B cell (primary cell): ENCODE results near the gene TRMT112. TPM values are rescaled to one million over a fixed set of nuclear protein-coding genes. Genes with fewer than 3 reads are reported as not detected.

Experiments
- ATAC-seq: fragments of 200-7000 bp; cut with Tn5 transposase; one replicate; pipeline ENCODE4 v1.10.0; 2021; ENCODE audit warnings: low read depth, mild to moderate bottlenecking, moderate number of reproducible peaks, moderate library complexity
- CTCF ChIA-PET: fragments of 350-600 bp; sonication (Branson Sonifier 250); formaldehyde crosslinking; loops from one replicate; lab custom pipeline; 2021; ENCODE audit warnings: antibody characterized with exemption, inconsistent platforms; lab: Charles Lee
- POLR2A ChIA-PET: fragments of 350-600 bp; sonication (Branson Sonifier 250); formaldehyde crosslinking; loops from one replicate; lab custom pipeline; 2021; ENCODE audit warnings: antibody characterized with exemption; lab: Charles Lee
- DNase-seq: peaks from one replicate; pipeline ENCODE4 v3.0.0; 2013
- H2AFZ ChIP-seq: 2 replicates; pipeline ENCODE4 v1.6.1; 2012; ENCODE audit warnings: mild to moderate bottlenecking, low read depth, low read length; ENCODE audit not compliant: insufficient read depth, poor library complexity, severe bottlenecking
- H3K27ac ChIP-seq, 2 donors: 1 replicate in 1 of 2; 2 replicates in 1 of 2; pipeline ENCODE4 v1.5.1; 2012 to 2013; ENCODE audit warnings: low read length in 2 of 2, mild to moderate bottlenecking in 2 of 2, moderate library complexity in 1 of 2
- H3K27me3 ChIP-seq, 4 experiments: fragments of 200-600 bp in 1 of 4; sonication (generic) in 1 of 4; replicated peaks in 1 of 4; 1 replicate in 2 of 4; 2 replicates in 2 of 4; pipeline versions ENCODE4 v1.6.1 to v1.7.0; 2013 to 2016; ENCODE audit warnings: low read length in 3 of 4, mild to moderate bottlenecking in 2 of 4, mixed read lengths in 1 of 4, moderate library complexity in 1 of 4; ENCODE audit not compliant: insufficient read depth in 4 of 4, control insufficient read depth in 3 of 4; ENCODE audit errors: control extremely low read depth in 1 of 4
- H3K36me3 ChIP-seq, 2 experiments: replicated peaks in 1 of 2; 1 replicate in 1 of 2; 2 replicates in 1 of 2; pipeline versions ENCODE4 v1.6.1 to v1.7.1; 2013; ENCODE audit warnings: low read length in 1 of 2; ENCODE audit not compliant: insufficient read depth in 2 of 2, control insufficient read depth in 1 of 2; ENCODE audit errors: control extremely low read depth in 1 of 2, extremely low read depth in 1 of 2
- H3K4me1 ChIP-seq, 2 donors: fragments of 200-600 bp in 1 of 2; sonication (generic) in 1 of 2; 1 replicate in 1 of 2; 2 replicates in 1 of 2; pipeline versions ENCODE4 v1.5.1 to v1.6.1; 2013 to 2017; ENCODE audit warnings: low read length in 2 of 2; ENCODE audit not compliant: control insufficient read depth in 2 of 2, insufficient read depth in 2 of 2
- H3K4me2 ChIP-seq: replicated peaks from 2 replicates; pipeline ENCODE3; 2012; ENCODE audit warnings: mild to moderate bottlenecking, low read depth, low read length; ENCODE audit not compliant: poor library complexity, severe bottlenecking
- H3K4me3 ChIP-seq, 5 experiments: fragments of 200-600 bp in 1 of 5; sonication (generic) in 1 of 5; 1 replicate in 3 of 5; 2 replicates in 2 of 5; pipeline versions ENCODE4 v1.5.1 to v1.7.0; 2011 to 2016; ENCODE audit warnings: low read length in 4 of 5, mild to moderate bottlenecking in 4 of 5, low read depth in 2 of 5, control low read depth in 1 of 5, moderate library complexity in 1 of 5; ENCODE audit not compliant: insufficient read depth in 1 of 5; ENCODE audit errors: control extremely low read depth in 1 of 5, extremely low read depth in 1 of 5
- H3K79me2 ChIP-seq: fragments of 200-600 bp; sonication (generic); one replicate; pipeline ENCODE4 v1.6.0; 2016; ENCODE audit warnings: low read length; ENCODE audit not compliant: control insufficient read depth, insufficient read depth
- H3K9ac ChIP-seq: fragments of 200-600 bp; sonication (generic); 2 replicates; pipeline ENCODE4 v1.6.1; 2017; ENCODE audit warnings: mild to moderate bottlenecking, low read length, moderate library complexity
- H3K9me3 ChIP-seq, 3 donors: one replicate each; pipeline versions ENCODE4 v1.6.1 to v1.7.1; 2013; ENCODE audit warnings: low read length in 2 of 3; ENCODE audit not compliant: control insufficient read depth in 2 of 3, insufficient read depth in 1 of 3; ENCODE audit errors: control extremely low read depth in 1 of 3
- H4K20me1 ChIP-seq: 2 replicates; pipeline ENCODE4 v1.6.0; 2012; ENCODE audit warnings: mild to moderate bottlenecking, low read length; ENCODE audit not compliant: insufficient read depth, control insufficient read depth, poor library complexity, severe bottlenecking
- H3K27ac Mint-ChIP-seq: one replicate; pipeline ENCODE4 v1.8.0; 2021; ENCODE audit warnings: mixed read lengths
- H3K27me3 Mint-ChIP-seq: one replicate; pipeline ENCODE4 v1.8.0; 2021; ENCODE audit warnings: mixed read lengths
- H3K4me1 Mint-ChIP-seq: one replicate; pipeline ENCODE4 v1.8.0; 2021; ENCODE audit warnings: mixed read lengths
- H3K4me3 Mint-ChIP-seq: one replicate; pipeline ENCODE4 v1.8.0; 2021; ENCODE audit warnings: mixed read lengths
- H3K9me3 Mint-ChIP-seq: one replicate; pipeline ENCODE4 v1.8.0; 2022; ENCODE audit warnings: mixed read lengths; ENCODE audit not compliant: insufficient read depth
- CTCF ChIP-seq: fragments of 200-600 bp; IDR thresholded peaks from one replicate; pipeline ENCODE4 v1.8.0; 2022; ENCODE audit warnings: antibody characterized with exemption, mild to moderate bottlenecking
- EZH2 ChIP-seq: IDR thresholded peaks from 2 replicates; pipeline ENCODE4 v1.6.1; 2012; ENCODE audit warnings: borderline replicate concordance, low read depth, mild to moderate bottlenecking, moderate library complexity, low read length; ENCODE audit not compliant: insufficient read depth, poor library complexity, severe bottlenecking
- WGBS: methylation state at CpG from one replicate; pipeline ENCODE4 v1.1.5; 2013; ENCODE audit warnings: missing lambda C conversion rate; ENCODE audit not compliant: insufficient coverage; 5-methylcytosine and 5-hydroxymethylcytosine counted together
- intact Hi-C: fragments of 100-400 bp; cut with micrococcal nuclease; formaldehyde crosslinking; loops from one replicate; pipeline ENCODE4 v1.10.0; 2022
- polyA plus RNA-seq: library from polyadenylated mRNA; depleted of rRNA; stranded (reverse); fragments of >200 nt; gene quantifications from 2 replicates; pipeline ENCODE4 v1.2.3, GENCODE V29; 2012
- total RNA-seq, 2 donors: library from RNA; stranded (reverse); fragments of 120-200 nt in 1 of 2; gene quantifications; 1 replicate in 1 of 2; 2 replicates in 1 of 2; pipeline versions ENCODE4 v1.2.3 to v1.2.4, GENCODE V29; 2013 to 2022

TRMT112 gene
- total and polyA plus RNA-seq, 2 donors (not counting 1 experiment from before 2014, with no cell fraction given), result 133 to 231 TPM

- peaks cover 32% of the 10 kb centered on the region for H4K20me1 ChIP-seq
- no peaks in the 10 kb centered on the region for H3K36me3 ChIP-seq
- H3K4me1 ChIP-seq, result peaks cover 16 to 30% of the 10 kb centered on the region in 2 donors
- peaks cover 0 to 11% (median 0%) of the 10 kb centered on the region in 3 donors for H3K9me3 ChIP-seq
- H3K9me3 Mint-ChIP-seq, result no peaks in the 10 kb centered on the region
- peaks cover 0 to 45% (median 30%) of the 10 kb centered on the region in 4 experiments for H3K27me3 ChIP-seq
- H3K4me1 Mint-ChIP-seq, result peaks cover 17% of the 10 kb centered on the region
- 70% methylated on average over 9 of the region's 10 CpGs for WGBS
- H3K4me3 Mint-ChIP-seq, result peak overlapping the region; percentile 82
- H3K4me3 ChIP-seq, result no peak overlapping the region
- peak; percentile 32 for DNase-seq
- peak overlapping the region; percentile 89 for H3K4me2 ChIP-seq
- POLR2A ChIA-PET, result no interaction called here
- no peak overlapping the region for H3K27ac Mint-ChIP-seq
- TF ChIP-seq CTCF, result no peak
- TF ChIP-seq EZH2, result peak; percentile 48
- no peak overlapping the region for H3K27ac ChIP-seq
- ATAC-seq, result no peak
- peaks cover 12% of the 10 kb centered on the region for H3K79me2 ChIP-seq
- intact Hi-C loops, result no loop called here
- peaks cover 28% of the 10 kb centered on the region for H3K27me3 Mint-ChIP-seq
- CTCF ChIA-PET, result interaction anchor here (1.3 to 6.8 kb wide), 4 partner anchors 12 to 86 kb away, joined by 3 to 47 read pairs (median 6); partner anchors contain the start of gene CATSPERZ
- H3K9ac ChIP-seq, result no peak overlapping the region
- H2AFZ ChIP-seq, result no peak overlapping the region
These were observed 26.8 kb downstream of the TRMT112 start for GRCh38 chr11:64290352-64291261.
